Lower leg skin (tissue), 4 donors: ENCODE results near the gene CELF2. TPM values are rescaled to one million over a fixed set of nuclear protein-coding genes. Genes with fewer than 3 reads are reported as not detected.
"Not testable (repeated sequence)": the region's sequence is repeated elsewhere in the genome, so short reads cannot be mapped to it uniquely, and the experiment has no call there.

Experiments used
- DNase-seq, 2 donors: peaks; one replicate each; pipeline ENCODE4 v3.0.0-alpha.2; 2019; ENCODE audit warnings: low spot score in 2 of 2
- H3K4me3 ChIP-seq: fragments of 200-600 bp; sonication (generic); 2 replicates; pipeline ENCODE4 v1.5.1; 2017; ENCODE audit warnings: mild to moderate bottlenecking, low read depth; ENCODE audit not compliant: poor library complexity, severe bottlenecking
- POLR2A ChIP-seq, 2 donors: fragments of 450-650 bp; IDR thresholded peaks; one replicate each; pipeline ENCODE4 v1.6.1; 2016 to 2017; ENCODE audit warnings: antibody characterized with exemption in 2 of 2, mild to moderate bottlenecking in 1 of 2, moderate library complexity in 1 of 2
- WGBS, 2 donors: methylation state at CpG; one replicate each; pipeline ENCODE4 v1.1.5; 2018; 5-methylcytosine and 5-hydroxymethylcytosine counted together
- intact Hi-C: fragments of 100-400 bp; cut with DNase I; formaldehyde crosslinking; loops from one replicate; pipeline ENCODE4 v1.15.0; 2023; ENCODE audit warnings: low total_unique reads
- total RNA-seq, 4 donors: library from RNA; depleted of rRNA; stranded (reverse); fragments of >200 nt; gene quantifications; one replicate each; pipeline ENCODE4 v1.1.0, GENCODE V29; 2016
- TF ChIP-seq, protein P1 (sequence below), 3 donors: fragments of 450-650 bp; IDR thresholded peaks; one replicate each; pipeline ENCODE4 v1.5.1; 2016; ENCODE audit warnings: antibody characterized with exemption in 3 of 3, mild to moderate bottlenecking in 3 of 3, moderate library complexity in 2 of 3

The CELF2 gene
- total RNA-seq, 4 donors from 2014 or later: 16.9 to 39.9 (median 20.7) TPM

- 63 to 69% methylated on average over 3 of the region's 3 CpGs for WGBS, 2 donors
Observed at GRCh38 chr10:11357439-11357838, 339.8 kb downstream of the CELF2 start.

DNA sequence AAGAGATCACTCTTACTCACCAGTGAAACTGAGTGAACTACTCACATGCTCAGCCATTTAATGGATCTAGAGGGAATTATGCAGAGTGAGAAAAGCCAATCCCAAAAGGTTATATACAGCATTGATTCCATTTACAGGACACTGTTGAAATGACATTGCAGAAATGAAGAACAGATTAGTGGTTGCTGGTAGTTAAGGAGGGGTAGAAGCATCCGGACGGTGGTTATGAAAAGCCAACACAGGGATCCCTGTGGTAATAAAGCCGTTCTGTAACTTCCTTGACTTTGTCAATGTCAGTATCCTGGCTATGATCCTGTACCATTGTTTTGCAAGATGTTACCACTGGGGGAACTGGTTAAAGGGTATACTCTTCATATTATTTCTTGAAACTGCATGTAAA lies 340.3 kb downstream of the CELF2 start:
- WGBS, 2 donors: 61 to 65% methylated on average over 3 of the region's 3 CpGs
- TF ChIP-seq POLR2A (IDR thresholded peaks at IDR 0.05): no peak
- TF ChIP-seq, protein P1, sequence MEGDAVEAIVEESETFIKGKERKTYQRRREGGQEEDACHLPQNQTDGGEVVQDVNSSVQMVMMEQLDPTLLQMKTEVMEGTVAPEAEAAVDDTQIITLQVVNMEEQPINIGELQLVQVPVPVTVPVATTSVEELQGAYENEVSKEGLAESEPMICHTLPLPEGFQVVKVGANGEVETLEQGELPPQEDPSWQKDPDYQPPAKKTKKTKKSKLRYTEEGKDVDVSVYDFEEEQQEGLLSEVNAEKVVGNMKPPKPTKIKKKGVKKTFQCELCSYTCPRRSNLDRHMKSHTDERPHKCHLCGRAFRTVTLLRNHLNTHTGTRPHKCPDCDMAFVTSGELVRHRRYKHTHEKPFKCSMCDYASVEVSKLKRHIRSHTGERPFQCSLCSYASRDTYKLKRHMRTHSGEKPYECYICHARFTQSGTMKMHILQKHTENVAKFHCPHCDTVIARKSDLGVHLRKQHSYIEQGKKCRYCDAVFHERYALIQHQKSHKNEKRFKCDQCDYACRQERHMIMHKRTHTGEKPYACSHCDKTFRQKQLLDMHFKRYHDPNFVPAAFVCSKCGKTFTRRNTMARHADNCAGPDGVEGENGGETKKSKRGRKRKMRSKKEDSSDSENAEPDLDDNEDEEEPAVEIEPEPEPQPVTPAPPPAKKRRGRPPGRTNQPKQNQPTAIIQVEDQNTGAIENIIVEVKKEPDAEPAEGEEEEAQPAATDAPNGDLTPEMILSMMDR (IDR thresholded peaks at IDR 0.05): no peak
- H3K4me3 ChIP-seq: no peak overlapping the region
- DNase-seq: no peak
- intact Hi-C loops: no loop called here

More at GRCh38 chr10:11357439-11357838, 339.8 kb downstream of the CELF2 start:
- intact Hi-C loops: no loop called here
- TF ChIP-seq, protein P1 (IDR thresholded peaks at IDR 0.05): no peak
- TF ChIP-seq POLR2A (IDR thresholded peaks at IDR 0.05): no peak
- no peak overlapping the region for H3K4me3 ChIP-seq
- no peak for DNase-seq

- no peak for DNase-seq
- intact Hi-C loops: no loop called here
- 79 to 93% methylated on average over 4 of the region's 4 CpGs for WGBS, 2 donors
- TF ChIP-seq, protein P1 (IDR thresholded peaks at IDR 0.05): no peak
- no peak for TF ChIP-seq POLR2A (IDR thresholded peaks at IDR 0.05)
- H3K4me3 ChIP-seq: no peak overlapping the region
Observed at GRCh38 chr10:11358923-11359575, 341.4 kb downstream of the CELF2 start.

GRCh38 chr10:11359869-11360268 lies 342.2 kb downstream of the CELF2 start:
- TF ChIP-seq POLR2A (IDR thresholded peaks at IDR 0.05): no peak
- TF ChIP-seq, protein P1 (IDR thresholded peaks at IDR 0.05): no peak
- DNase-seq: no peak
- no peak overlapping the region for H3K4me3 ChIP-seq
- intact Hi-C loops: no loop called here
- WGBS, 2 donors: 91 to 94% methylated on average over 3 of the region's 3 CpGs

- H3K4me3 ChIP-seq: no peak overlapping the region
- DNase-seq: no peak
- no peak for TF ChIP-seq POLR2A (IDR thresholded peaks at IDR 0.05)
- TF ChIP-seq, protein P1 (IDR thresholded peaks at IDR 0.05): no peak
- intact Hi-C loops: no loop called here
- WGBS, 2 donors: 96 to 99% methylated on average over 7 of the region's 7 CpGs
Observed at GRCh38 chr10:11363497-11363896, 345.8 kb downstream of the CELF2 start.

GRCh38 chr10:11364241-11364640 lies 346.6 kb downstream of the CELF2 start:
- DNase-seq: no peak
- TF ChIP-seq, protein P1 (IDR thresholded peaks at IDR 0.05): no peak
- TF ChIP-seq POLR2A (IDR thresholded peaks at IDR 0.05): no peak
- 91 to 95% methylated on average over 1 of the region's 1 CpG for WGBS, 2 donors
- no peak overlapping the region for H3K4me3 ChIP-seq
- intact Hi-C loops: no loop called here

DNA sequence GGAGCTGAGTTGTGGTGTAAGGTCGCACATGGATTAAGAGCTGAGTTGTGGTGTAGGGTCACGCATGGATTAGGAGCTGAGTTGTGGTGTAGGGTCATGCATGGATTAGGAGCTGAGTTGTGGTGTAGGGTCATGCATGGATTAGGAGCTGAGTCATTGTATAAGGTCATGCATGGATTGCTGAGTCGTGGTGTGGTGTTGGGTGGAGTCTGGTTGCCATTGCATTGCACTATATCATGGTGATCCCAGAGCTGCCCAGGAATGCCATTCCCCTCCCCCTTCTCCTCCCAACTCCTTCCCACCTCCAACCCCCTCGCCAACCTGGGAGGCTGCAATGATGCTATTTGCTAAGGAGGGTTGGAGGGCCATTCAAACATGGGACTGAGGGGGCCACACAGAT lies 349.2 kb downstream of the CELF2 start:
- DNase-seq, intact Hi-C loops, H3K4me3 ChIP-seq: not testable (repeated sequence)
- WGBS, 2 donors: 89 to 96% methylated on average over 3 to 4 of the region's 4 CpGs
